H1 (cell line): ENCODE results near the gene ZNF521. TPM values are rescaled to one million over a fixed set of nuclear protein-coding genes. Genes with fewer than 3 reads are reported as not detected.

ENCODE experiments used
- CTCF ChIA-PET: fragments of 300-600 bp; sonication (Branson Sonifier 250); formaldehyde crosslinking; loops from one replicate; lab custom pipeline; 2021; ENCODE audit not compliant: partially characterized antibody; lab: Charles Lee
- POLR2A ChIA-PET: fragments of 300-600 bp; sonication (Branson Sonifier 250); formaldehyde crosslinking; loops from one replicate; lab custom pipeline; 2021; ENCODE audit warnings: inconsistent platforms; ENCODE audit not compliant: partially characterized antibody; lab: Charles Lee
- DNase-seq, 2 experiments: peaks; one replicate each; pipeline versions ENCODE4 v3.0.0 to v3.0.0-alpha.2; 2010 to 2022; ENCODE audit warnings: low spot score in 2 of 2, low read depth in 1 of 2, mixed read lengths in 1 of 2
- FAIRE-seq: peaks from 2 replicates; lab custom pipeline; 2011; peaks lifted over from hg19 to GRCh38; lab: Jason Lieb, UNC
- H2AFZ ChIP-seq: 2 replicates; pipeline ENCODE4 v1.8.1; 2012; ENCODE audit warnings: low read length, inconsistent platforms
- H2AK5ac ChIP-seq: 2 replicates; pipeline ENCODE4 v1.6.1; 2013; ENCODE audit warnings: low read depth, low read length
- H2BK120ac ChIP-seq: replicated peaks from 2 replicates; pipeline ENCODE3; 2013; ENCODE audit warnings: low read depth, low read length, inconsistent platforms
- H2BK12ac ChIP-seq: 2 replicates; pipeline ENCODE4 v1.6.1; 2013; ENCODE audit warnings: low read depth, low read length
- H2BK15ac ChIP-seq: 2 replicates; pipeline ENCODE4 v1.6.1; 2013; ENCODE audit warnings: low read length
- H2BK20ac ChIP-seq: 2 replicates; pipeline ENCODE4 v1.6.1; 2013; ENCODE audit warnings: low read length
- H2BK5ac ChIP-seq: 2 replicates; pipeline ENCODE4 v1.6.1; 2013; ENCODE audit warnings: low read depth, low read length
- H3K14ac ChIP-seq: 2 replicates; pipeline ENCODE4 v1.6.1; 2013; ENCODE audit warnings: inconsistent platforms; ENCODE audit not compliant: insufficient read length
- H3K18ac ChIP-seq: 2 replicates; pipeline ENCODE4 v1.6.1; 2013; ENCODE audit warnings: low read length; ENCODE audit errors: extremely low read depth
- H3K23ac ChIP-seq: 2 replicates; pipeline ENCODE4 v1.6.1; 2013; ENCODE audit warnings: inconsistent platforms; ENCODE audit not compliant: insufficient read length
- H3K23me2 ChIP-seq: 2 replicates; pipeline ENCODE4 v1.6.1; 2013; ENCODE audit warnings: low read depth, low read length
- H3K27ac ChIP-seq: 2 replicates; pipeline ENCODE4 v1.6.1; 2011; ENCODE audit warnings: low read depth, low read length, inconsistent platforms
- H3K27me3 ChIP-seq, 4 experiments: replicated peaks in 1 of 4; 1 replicate in 1 of 4; 2 replicates in 3 of 4; pipeline versions ENCODE4 v1.6.1 to v1.8.1; 2011 to 2013; ENCODE audit warnings: low read length in 3 of 4, mild to moderate bottlenecking in 3 of 4, inconsistent platforms in 2 of 4, mixed read lengths in 2 of 4, moderate library complexity in 1 of 4; ENCODE audit not compliant: control insufficient read depth in 3 of 4, insufficient read depth in 3 of 4; ENCODE audit errors: extremely low read depth in 1 of 4
- H3K36me3 ChIP-seq, 4 experiments: 2 replicates each; pipeline versions ENCODE4 v1.6.1 to v1.8.1; 2011 to 2013; ENCODE audit warnings: mild to moderate bottlenecking in 4 of 4, low read length in 3 of 4, moderate library complexity in 2 of 4, control low read depth in 1 of 4, inconsistent platforms in 1 of 4; ENCODE audit not compliant: insufficient read depth in 4 of 4, control insufficient read depth in 2 of 4
- H3K4ac ChIP-seq: replicated peaks from 2 replicates; pipeline ENCODE3; 2013; ENCODE audit warnings: low read length, low read depth, mixed read lengths, inconsistent platforms; ENCODE audit not compliant: insufficient read length
- H3K4me1 ChIP-seq, 4 experiments: replicated peaks in 1 of 4; 1 replicate in 1 of 4; 2 replicates in 3 of 4; pipeline versions ENCODE4 v1.6.1 to v1.8.1; 2011 to 2013; ENCODE audit warnings: low read length in 3 of 4, inconsistent platforms in 2 of 4, mixed read lengths in 1 of 4; ENCODE audit not compliant: insufficient read depth in 4 of 4, control insufficient read depth in 3 of 4
- H3K4me2 ChIP-seq, 2 experiments: 2 replicates each; pipeline versions ENCODE4 v1.6.1 to v1.8.1; 2011 to 2013; ENCODE audit warnings: low read depth in 2 of 2, low read length in 2 of 2, control low read depth in 1 of 2, inconsistent platforms in 1 of 2, mild to moderate bottlenecking in 1 of 2; ENCODE audit not compliant: insufficient read depth in 1 of 2
- H3K4me3 ChIP-seq, 4 experiments: fragments of 200-600, 300-600 bp in 1 of 4; sonication (generic), shearing (Covaris generic), sonication (Bioruptor Twin) in 1 of 4; 2 replicates each; pipeline versions ENCODE4 v1.5.1 to v1.8.1; 2011 to 2016; ENCODE audit warnings: low read length in 4 of 4, low read depth in 3 of 4, control low read depth in 2 of 4, inconsistent platforms in 2 of 4, mild to moderate bottlenecking in 2 of 4, mixed read lengths in 1 of 4, moderate library complexity in 1 of 4; ENCODE audit not compliant: insufficient read depth in 2 of 4; ENCODE audit errors: extremely low read depth in 1 of 4
- H3K56ac ChIP-seq: replicated peaks from 2 replicates; pipeline ENCODE3; 2013; ENCODE audit warnings: low read depth, mild to moderate bottlenecking, mixed read lengths, low read length, inconsistent platforms; ENCODE audit not compliant: insufficient read length
- H3K79me1 ChIP-seq: 2 replicates; pipeline ENCODE4 v1.6.1; 2013; ENCODE audit warnings: low read depth, low read length, control low read depth
- H3K79me2 ChIP-seq, 2 experiments: 2 replicates each; pipeline versions ENCODE4 v1.6.1 to v1.8.1; 2012 to 2013; ENCODE audit warnings: low read length in 2 of 2, mild to moderate bottlenecking in 2 of 2, inconsistent platforms in 1 of 2; ENCODE audit not compliant: insufficient read depth in 2 of 2, control insufficient read depth in 1 of 2
- H3K9ac ChIP-seq, 4 experiments: replicated peaks in 1 of 4; 1 replicate in 1 of 4; 2 replicates in 3 of 4; pipeline versions ENCODE4 v1.6.1 to v1.8.1; 2011 to 2013; ENCODE audit warnings: low read depth in 3 of 4, low read length in 3 of 4, control low read depth in 2 of 4, mild to moderate bottlenecking in 2 of 4, moderate library complexity in 2 of 4, inconsistent platforms in 1 of 4; ENCODE audit errors: extremely low read depth in 1 of 4
- H3K9me3 ChIP-seq, 2 experiments: 2 replicates each; pipeline versions ENCODE4 v1.6.1 to v1.8.1; 2012 to 2013; ENCODE audit warnings: mild to moderate bottlenecking in 2 of 2, moderate library complexity in 2 of 2, control low read depth in 1 of 2, inconsistent platforms in 1 of 2, low read depth in 1 of 2, low read length in 1 of 2, mixed read lengths in 1 of 2; ENCODE audit not compliant: insufficient read depth in 2 of 2
- H4K20me1 ChIP-seq, 2 experiments: replicated peaks in 1 of 2; 2 replicates each; pipeline versions ENCODE3 to v1.8.1; 2011 to 2013; ENCODE audit warnings: inconsistent platforms in 2 of 2, low read length in 2 of 2, mild to moderate bottlenecking in 1 of 2; ENCODE audit not compliant: insufficient read depth in 2 of 2, control insufficient read depth in 1 of 2
- H4K5ac ChIP-seq: 2 replicates; pipeline ENCODE4 v1.6.1; 2013; ENCODE audit warnings: low read length, low read depth, mixed read lengths, inconsistent platforms; ENCODE audit not compliant: insufficient read length
- H4K8ac ChIP-seq: 2 replicates; pipeline ENCODE4 v1.8.0; 2013; ENCODE audit warnings: mild to moderate bottlenecking, moderate library complexity, low read length, inconsistent platforms; ENCODE audit not compliant: insufficient read depth; ENCODE audit errors: extremely low read depth
- H4K91ac ChIP-seq: replicated peaks from 2 replicates; pipeline ENCODE3; 2013; ENCODE audit warnings: low read length, mixed read lengths, inconsistent platforms; ENCODE audit not compliant: insufficient read length
- BCL11A ChIP-seq, 2 experiments: IDR thresholded peaks; one replicate each; pipeline ENCODE4 v1.6.1; 2011; ENCODE audit warnings: low read depth in 2 of 2, low read length in 2 of 2, mild to moderate bottlenecking in 2 of 2
- CBX5 ChIP-seq: fragments of 300-800, 300-1000 bp; sonication (generic); IDR thresholded peaks from 2 replicates; pipeline ENCODE4 v1.7.1; 2016; ENCODE audit warnings: antibody characterized with exemption, low read length, low read depth
- CHD2 ChIP-seq: IDR thresholded peaks from 2 replicates; pipeline ENCODE4 v1.6.1; 2012; ENCODE audit warnings: low read length, improper control_type of control experiment
- JUN ChIP-seq: IDR thresholded peaks from 2 replicates; pipeline ENCODE4 v1.6.1; 2011; ENCODE audit warnings: low read depth, mild to moderate bottlenecking, improper control_type of control experiment, low read length
- TCF12 ChIP-seq: IDR thresholded peaks from 2 replicates; pipeline ENCODE4 v1.6.1; 2011; ENCODE audit warnings: low read depth, mild to moderate bottlenecking, low read length
- polyA plus RNA-seq, 7 experiments: library from polyadenylated mRNA; depleted of rRNA in 3 of 7; stranded (reverse) in 5 of 7; unstranded in 2 of 7; fragments of >200 nt in 5 of 7; fragments of 200-250 nt in 2 of 7; gene quantifications; 1 replicate in 5 of 7; 2 replicates in 1 of 7; 4 replicates in 1 of 7; pipeline versions ENCODE4 v1.2.1 to v1.2.3, GENCODE V29; 2011 to 2013; ENCODE audit warnings: missing spikeins in 2 of 7, mixed read lengths in 2 of 7
- total RNA-seq: library from RNA; stranded (reverse); fragmentation: NEBNext Ultra II Directional; extraction: Animal tissue kit (Norgen Biotek cat#: 25700); gene quantifications from 2 replicates; pipeline ENCODE4 v1.2.1, GENCODE V29; 2021

ZNF521 gene
- total and polyA plus RNA-seq, 2 of the 8 experiments (the other 6 are each of a cell fraction or from before 2014, with no cell fraction given): 9.5 to 15.8 TPM

DNA sequence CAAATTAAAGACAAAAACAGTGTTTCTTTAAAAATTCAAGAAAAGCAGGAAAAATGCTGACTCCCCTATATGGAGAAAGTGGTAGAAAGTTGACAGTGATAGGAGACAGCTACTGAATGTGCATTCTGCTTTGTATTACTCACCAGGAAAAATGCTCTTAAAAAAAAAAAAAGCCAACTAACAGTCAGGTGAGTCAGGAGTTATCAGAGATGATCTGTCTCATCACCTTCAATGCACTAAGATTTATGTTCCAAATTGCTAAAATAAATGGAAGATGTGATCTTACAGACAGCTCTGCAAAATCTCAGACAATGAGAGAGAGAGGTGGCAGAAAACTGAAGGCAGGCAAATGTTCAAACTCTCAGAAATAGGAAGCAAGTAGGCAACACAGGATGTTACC is 47.6 kb upstream of the ZNF521 start:
- H2BK12ac ChIP-seq: no peak overlapping the region
- no peaks in the 10 kb centered on the region for H3K23me2 ChIP-seq
- H4K20me1 ChIP-seq: no peaks in the 10 kb centered on the region
- no peak overlapping the region for H3K9ac ChIP-seq
- H3K9me3 ChIP-seq: no peaks in the 10 kb centered on the region
- H2BK20ac ChIP-seq: no peak overlapping the region
- no peak overlapping the region for H2BK15ac ChIP-seq
- H3K36me3 ChIP-seq: no peaks in the 10 kb centered on the region
- no peak overlapping the region for H2BK5ac ChIP-seq
- no peaks in the 10 kb centered on the region for H3K4me1 ChIP-seq
- no peak overlapping the region for H4K8ac ChIP-seq
- H3K4me2 ChIP-seq: no peak overlapping the region
- no peak for FAIRE-seq
- H3K14ac ChIP-seq: no peak overlapping the region
- H3K56ac ChIP-seq: no peak overlapping the region
- no peak overlapping the region for H4K5ac ChIP-seq
- no peak overlapping the region for H4K91ac ChIP-seq
- no peak overlapping the region for H3K23ac ChIP-seq
- H3K4me3 ChIP-seq: no peak overlapping the region
- ChIA-PET POLR2A (no interaction called here), CTCF (interaction anchor here (0.6 kb wide), 1 partner anchor 11 kb away, joined by 3 read pairs; no protein-coding TSS in a partner anchor)
- DNase-seq: no peak
- no peak overlapping the region for H2AK5ac ChIP-seq
- no peak overlapping the region for H3K18ac ChIP-seq
- no peak overlapping the region for H2BK120ac ChIP-seq
- no peaks in the 10 kb centered on the region for H3K79me1 ChIP-seq
- H3K4ac ChIP-seq: no peak overlapping the region
- H2AFZ ChIP-seq: peak overlapping the region; percentile 55; the same call in 1 of the 2 replicates
- no peaks in the 10 kb centered on the region for H3K27me3 ChIP-seq
- H3K79me2 ChIP-seq: no peaks in the 10 kb centered on the region
- no peak overlapping the region for H3K27ac ChIP-seq
- TF ChIP-seq CHD2 (no peak), CBX5 (no peak), BCL11A (IDR thresholded peaks at IDR 0.05; ENCODE audit: low read depth in 2 of 2, low read length in 2 of 2) (no peak), JUN (no peak), TCF12 (no peak)
